ENCODE data around the gene BLZF1. TPM values are rescaled to one million over a fixed set of nuclear protein-coding genes. Genes with fewer than 3 reads are reported as not detected.
A peak's percentile ranks its signal among the peaks of the same experiment; 100 is the strongest.

Gene BLZF1
- total and polyA plus RNA-seq, 8 donors: 8.2 to 35.8 (median 10.7) TPM

GRCh38 chr1:169347688-169348382 lies 20.2 kb upstream of the BLZF1 start:
- 52 to 80% (median 66%) methylated on average over 2 of the region's 2 CpGs for WGBS, 5 donors

DNA sequence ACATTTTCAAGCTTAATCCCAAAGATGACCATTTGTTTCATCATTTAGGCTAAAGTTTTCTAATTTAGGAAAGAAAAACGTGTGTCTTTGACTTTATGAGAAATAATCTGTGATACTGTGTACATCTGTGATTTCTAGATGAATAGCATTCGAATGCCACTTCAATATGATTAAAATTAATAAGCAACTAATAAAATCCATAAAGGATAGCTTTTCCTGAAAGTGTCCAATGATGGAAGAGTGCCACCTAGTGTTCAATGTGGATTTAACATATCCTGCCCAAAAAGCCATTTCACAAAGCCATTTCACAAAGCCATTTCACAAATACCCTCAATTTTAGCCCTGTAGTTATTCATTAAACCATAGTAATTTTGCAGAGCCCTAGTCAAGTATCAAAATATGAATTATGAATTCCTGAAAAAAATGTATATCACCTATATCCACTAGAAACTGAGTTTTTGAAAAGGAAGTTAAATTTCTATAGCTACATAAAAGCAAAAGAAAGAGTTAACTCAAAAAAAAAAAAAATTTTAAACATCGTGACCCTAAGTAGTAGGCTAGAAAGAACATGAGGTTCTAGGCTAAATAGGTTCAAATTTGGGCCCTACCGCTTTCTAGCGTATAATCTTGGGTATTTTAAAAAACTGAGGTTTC lies 19.5 kb upstream of the BLZF1 start:
- Histone ChIP-seq H3K27ac (no peak overlapping the region), H3K4me3 (no peak overlapping the region), H3K9me3 (peaks cover 0 to 3% (median 0%) of the 10 kb centered on the region in 4 donors), H3K36me3 (no peaks in the 10 kb centered on the region), H3K4me1 (peaks cover 0 to 13% (median 2%) of the 10 kb centered on the region in 4 donors), H3K27me3 (no peaks in the 10 kb centered on the region)
- peak in 1 of 2 donors; percentile 86 for DNase-seq
- 41 to 46% (median 43%) methylated on average over 5 of the region's 5 CpGs for WGBS, 5 donors
- intact Hi-C loops (cut with DNase I; ENCODE audit: low total_unique reads): loop anchor here (10.0 kb wide), 1 partner anchor 744 kb away; no protein-coding TSS in a partner anchor
- TF ChIP-seq POLR2A (IDR thresholded peaks at IDR 0.05): no peak
- peak in 5 of 7 experiments; percentile 53 to 83 (median 79) for TF ChIP-seq CTCF (IDR thresholded peaks at IDR 0.05)
- peak in 1 of 3 donors; percentile 28 for TF ChIP-seq POLR2AphosphoS5 (IDR thresholded peaks at IDR 0.05)
- no peak for TF ChIP-seq EP300 (IDR thresholded peaks at IDR 0.05)

More at GRCh38 chr1:169347688-169348382, 20.2 kb upstream of the BLZF1 start:
- no peaks in the 10 kb centered on the region for H3K36me3 ChIP-seq
- no peak overlapping the region for H3K4me3 ChIP-seq
- DNase-seq: no peak
- intact Hi-C loops (cut with DNase I; ENCODE audit: low total_unique reads): loop anchor here (10.0 kb wide), 1 partner anchor 743 kb away; no protein-coding TSS in a partner anchor
- TF ChIP-seq POLR2AphosphoS5 (IDR thresholded peaks at IDR 0.05) (no peak), CTCF (IDR thresholded peaks at IDR 0.05) (no peak), POLR2A (IDR thresholded peaks at IDR 0.05) (no peak), EP300 (IDR thresholded peaks at IDR 0.05) (no peak)
- no peak overlapping the region for H3K27ac ChIP-seq
- peaks cover 0 to 13% (median 2%) of the 10 kb centered on the region in 4 donors for H3K4me1 ChIP-seq
- H3K27me3 ChIP-seq: no peaks in the 10 kb centered on the region
- H3K9me3 ChIP-seq: no peaks in the 10 kb centered on the region

DNA sequence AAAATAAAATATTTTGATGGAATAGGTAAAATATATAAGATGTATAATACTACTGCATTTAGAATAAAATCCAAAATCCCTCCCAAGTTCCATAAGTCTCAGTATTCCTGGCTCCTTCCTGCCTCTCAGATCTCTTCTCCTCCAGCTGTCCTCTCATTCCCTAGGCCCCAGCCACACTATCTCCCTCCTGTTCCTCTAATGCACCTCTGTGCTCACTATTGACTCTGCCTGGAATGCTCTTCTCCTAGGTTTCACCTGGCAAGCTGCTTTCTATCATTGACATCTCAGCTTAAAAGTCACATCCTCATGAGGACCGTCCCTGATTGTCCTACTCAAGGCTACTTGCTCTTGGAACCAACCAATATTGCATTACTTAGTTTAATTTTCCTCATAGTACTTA lies 7.6 kb upstream of the BLZF1 start:
- H3K4me3 ChIP-seq: no peak overlapping the region
- DNase-seq: no peak
- 83 to 98% (median 96%) methylated on average over 1 of the region's 1 CpG for WGBS, 5 donors
- H3K4me1 ChIP-seq: no peaks in the 10 kb centered on the region
- H3K36me3 ChIP-seq: no peaks in the 10 kb centered on the region
- H3K27me3 ChIP-seq: no peaks in the 10 kb centered on the region
- no peaks in the 10 kb centered on the region for H3K9me3 ChIP-seq
- H3K27ac ChIP-seq: no peak overlapping the region
- TF ChIP-seq CTCF (IDR thresholded peaks at IDR 0.05) (no peak), EP300 (IDR thresholded peaks at IDR 0.05) (no peak), POLR2A (IDR thresholded peaks at IDR 0.05) (no peak), POLR2AphosphoS5 (IDR thresholded peaks at IDR 0.05) (no peak)
- intact Hi-C loops (cut with DNase I; ENCODE audit: low total_unique reads): no loop called here

- Histone ChIP-seq H3K4me1 (peaks cover 0 to 4% (median 1%) of the 10 kb centered on the region in 4 donors), H3K27me3 (no peaks in the 10 kb centered on the region), H3K27ac (no peak overlapping the region), H3K4me3 (no peak overlapping the region), H3K9me3 (no peaks in the 10 kb centered on the region), H3K36me3 (no peaks in the 10 kb centered on the region)
- no peak for DNase-seq
- intact Hi-C loops (cut with DNase I; ENCODE audit: low total_unique reads): no loop called here
- WGBS, 5 donors: 79 to 92% (median 89%) methylated on average over 7 of the region's 7 CpGs
- TF ChIP-seq POLR2AphosphoS5 (IDR thresholded peaks at IDR 0.05) (no peak), CTCF (IDR thresholded peaks at IDR 0.05) (no peak), EP300 (IDR thresholded peaks at IDR 0.05) (no peak), POLR2A (IDR thresholded peaks at IDR 0.05) (no peak)
Observed at GRCh38 chr1:169361281-169361680, 6.7 kb upstream of the BLZF1 start.
